Measurements from ENCODE around the gene SLC2A5.
"Not testable (repeated sequence)": the region's sequence is repeated elsewhere in the genome, so short reads cannot be mapped to it uniquely, and the experiment has no call there.

The SLC2A5 gene

GRCh38 chr1:9010781-9011323 lies 58.6 kb downstream of the SLC2A5 start:
- in situ Hi-C loops (cut with MboI; ENCODE audit: low sequenced_read_pairs): no loop called here

GRCh38 chr1:9009438-9010370 lies 59.7 kb downstream of the SLC2A5 start:
- in situ Hi-C loops (cut with MboI; ENCODE audit: low sequenced_read_pairs): loop anchor here (5.0 kb wide), 1 partner anchor 93 kb away; no protein-coding TSS in a partner anchor

GRCh38 chr1:9008236-9008635 lies 61.2 kb downstream of the SLC2A5 start:
- in situ Hi-C loops (cut with MboI; ENCODE audit: low sequenced_read_pairs): loop anchor here (5.0 kb wide), 1 partner anchor 94 kb away; no protein-coding TSS in a partner anchor

- in situ Hi-C loops (cut with MboI; ENCODE audit: low sequenced_read_pairs): loop anchor here (5.0 kb wide), 1 partner anchor 95 kb away; no protein-coding TSS in a partner anchor
Measured at GRCh38 chr1:9006956-9007615, 62.3 kb downstream of the SLC2A5 start.

- in situ Hi-C loops (cut with MboI; ENCODE audit: low sequenced_read_pairs): loop anchor here (5.0 kb wide), 1 partner anchor 97 kb away; no protein-coding TSS in a partner anchor
Measured at GRCh38 chr1:9005395-9005708, 64.1 kb downstream of the SLC2A5 start.

- in situ Hi-C loops (cut with MboI; ENCODE audit: low sequenced_read_pairs): loop anchor here (5.0 kb wide), 1 partner anchor 97 kb away; no protein-coding TSS in a partner anchor
Measured at GRCh38 chr1:9004700-9005394, 64.6 kb downstream of the SLC2A5 start.

- in situ Hi-C loops (cut with MboI; ENCODE audit: low sequenced_read_pairs): no loop called here
Measured at GRCh38 chr1:9004031-9004699, 65.3 kb downstream of the SLC2A5 start.

- in situ Hi-C loops (cut with MboI; ENCODE audit: low sequenced_read_pairs): not testable (repeated sequence)
Measured at GRCh38 chr1:9002215-9002560, 67.2 kb downstream of the SLC2A5 start.

- in situ Hi-C loops (cut with MboI; ENCODE audit: low sequenced_read_pairs): not testable (repeated sequence)
Measured at GRCh38 chr1:9001534-9002214, 67.8 kb downstream of the SLC2A5 start.

- in situ Hi-C loops (cut with MboI; ENCODE audit: low sequenced_read_pairs): loop anchor here (25.0 kb wide), 1 partner anchor 432 kb away; no protein-coding TSS in a partner anchor
Measured at GRCh38 chr1:8993962-8994675, 75.3 kb downstream of the SLC2A5 start.

- in situ Hi-C loops (cut with MboI; ENCODE audit: low sequenced_read_pairs): loop anchor here (25.0 kb wide), 1 partner anchor 431 kb away; no protein-coding TSS in a partner anchor
Measured at GRCh38 chr1:8992936-8993687, 76.3 kb downstream of the SLC2A5 start.

- in situ Hi-C loops (cut with MboI; ENCODE audit: low sequenced_read_pairs): loop anchor here (25.0 kb wide), 1 partner anchor 428 kb away; no protein-coding TSS in a partner anchor
Measured at GRCh38 chr1:8989821-8990220, 79.6 kb downstream of the SLC2A5 start.

- in situ Hi-C loops (cut with MboI; ENCODE audit: low sequenced_read_pairs): loop anchor here (25.0 kb wide), 1 partner anchor 427 kb away; no protein-coding TSS in a partner anchor
Measured at GRCh38 chr1:8989061-8989460, 80.4 kb downstream of the SLC2A5 start.

- in situ Hi-C loops (cut with MboI; ENCODE audit: low sequenced_read_pairs): loop anchor here (25.0 kb wide), 1 partner anchor 426 kb away; no protein-coding TSS in a partner anchor
Measured at GRCh38 chr1:8988618-8988967, 80.8 kb downstream of the SLC2A5 start.

- in situ Hi-C loops (cut with MboI; ENCODE audit: low sequenced_read_pairs): loop anchor here (25.0 kb wide), 1 partner anchor 426 kb away; no protein-coding TSS in a partner anchor
Measured at GRCh38 chr1:8987881-8988617, 81.4 kb downstream of the SLC2A5 start.

GRCh38 chr1:8986814-8987190 lies 82.6 kb downstream of the SLC2A5 start:
- in situ Hi-C loops (cut with MboI; ENCODE audit: low sequenced_read_pairs): loop anchor here (25.0 kb wide), 1 partner anchor 425 kb away; no protein-coding TSS in a partner anchor
